Measurements from ENCODE around the gene HDAC7.

The HDAC7 gene

GRCh38 chr12:47786662-47787280, 32.9 kb downstream of the HDAC7 start:
- ATAC-seq = no peak
- TF ChIP-seq ZC3H10 (CRISPR knock-in tag; IDR thresholded peaks at IDR 0.05) (no peak), PATZ1 (CRISPR knock-in tag; IDR thresholded peaks at IDR 0.05; ENCODE audit: borderline replicate concordance) (no peak), TCF4 (CRISPR knock-in tag; IDR thresholded peaks at IDR 0.05; ENCODE audit: borderline replicate concordance) (no peak), ZFP3 (CRISPR knock-in tag; IDR thresholded peaks at IDR 0.05) (no peak), ZFP30 (CRISPR knock-in tag; IDR thresholded peaks at IDR 0.05) (no peak), GLIS3 (CRISPR knock-in tag; IDR thresholded peaks at IDR 0.05) (no peak), ZNF8 (CRISPR knock-in tag; IDR thresholded peaks at IDR 0.05) (no peak), CSDC2 (CRISPR knock-in tag; IDR thresholded peaks at IDR 0.05) (no peak)

GRCh38 chr12:47785887-47786661, 33.6 kb downstream of the HDAC7 start:
- no peak for TF ChIP-seq TSHZ2 (CRISPR knock-in tag; IDR thresholded peaks at IDR 0.05)
- no peak for TF ChIP-seq GLIS3 (CRISPR knock-in tag; IDR thresholded peaks at IDR 0.05)
- TF ChIP-seq ZNF565 (CRISPR knock-in tag; conservative IDR thresholded peaks at IDR 0.05; ENCODE audit: low read depth) = no peak
- TF ChIP-seq ISL1 (CRISPR knock-in tag; IDR thresholded peaks at IDR 0.05) = no peak
- no peak for TF ChIP-seq ESRRG (CRISPR knock-in tag; IDR thresholded peaks at IDR 0.05)
- no peak for TF ChIP-seq RARB (CRISPR knock-in tag; IDR thresholded peaks at IDR 0.05)
- no peak for TF ChIP-seq ZNF8 (CRISPR knock-in tag; IDR thresholded peaks at IDR 0.05)
- TF ChIP-seq CSRNP3 (CRISPR knock-in tag; IDR thresholded peaks at IDR 0.05) = no peak
- no peak for ATAC-seq

- ATAC-seq = no peak
- TF ChIP-seq POU6F1 (CRISPR knock-in tag; IDR thresholded peaks at IDR 0.05; ENCODE audit: borderline replicate concordance, low read depth) = no peak
- no peak for TF ChIP-seq ZC3H10 (CRISPR knock-in tag; IDR thresholded peaks at IDR 0.05)
- no peak for TF ChIP-seq BACH2 (CRISPR knock-in tag; IDR thresholded peaks at IDR 0.05; ENCODE audit: borderline replicate concordance)
- no peak for TF ChIP-seq CSRNP3 (CRISPR knock-in tag; IDR thresholded peaks at IDR 0.05)
- TF ChIP-seq PATZ1 (CRISPR knock-in tag; IDR thresholded peaks at IDR 0.05; ENCODE audit: borderline replicate concordance) = no peak
- TF ChIP-seq CREB5 (CRISPR knock-in tag; IDR thresholded peaks at IDR 0.05; ENCODE audit: low read depth) = no peak
- TF ChIP-seq TSHZ2 (CRISPR knock-in tag; IDR thresholded peaks at IDR 0.05) = no peak
- TF ChIP-seq ZFP30 (CRISPR knock-in tag; IDR thresholded peaks at IDR 0.05) = no peak
- TF ChIP-seq SNAI2 (CRISPR knock-in tag; IDR thresholded peaks at IDR 0.05) = no peak
Measured at GRCh38 chr12:47785036-47785886, 34.4 kb downstream of the HDAC7 start.
